Measurements from ENCODE around the gene CRYAA.
A peak's percentile ranks its signal among the peaks of the same experiment; 100 is the strongest.
"Not testable (repeated sequence)": the region's sequence is repeated elsewhere in the genome, so short reads cannot be mapped to it uniquely, and the experiment has no call there.

CRYAA gene, protein sequence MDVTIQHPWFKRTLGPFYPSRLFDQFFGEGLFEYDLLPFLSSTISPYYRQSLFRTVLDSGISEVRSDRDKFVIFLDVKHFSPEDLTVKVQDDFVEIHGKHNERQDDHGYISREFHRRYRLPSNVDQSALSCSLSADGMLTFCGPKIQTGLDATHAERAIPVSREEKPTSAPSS

DNA sequence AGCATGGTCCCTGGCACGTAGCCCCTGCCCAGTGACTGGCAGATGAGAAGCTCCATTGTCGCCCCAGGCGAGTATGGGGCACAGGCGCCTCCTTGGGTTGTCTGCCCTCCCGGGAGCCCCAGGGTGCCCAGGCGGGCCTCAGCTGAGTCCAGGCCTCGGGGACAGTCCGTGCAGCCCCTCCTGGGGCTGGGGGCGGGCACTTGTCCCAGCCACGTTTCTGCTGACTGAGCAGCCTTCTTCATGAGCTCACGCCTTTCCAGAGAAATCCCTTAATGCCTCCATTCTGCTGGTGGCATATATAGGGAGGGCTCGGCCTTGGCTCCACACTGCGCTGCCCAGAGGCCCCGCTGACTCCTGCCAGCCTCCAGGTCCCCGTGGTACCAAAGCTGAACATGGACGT, at the start of gene CRYAA:
Gene CRYAA, plus strand, starts transcription at position 301 of the 400 bp plus-strand sequence. Its CDS starts 92 bp downstream, at position 393.
- not testable (repeated sequence) for ATAC-seq, DNase-seq

DNA sequence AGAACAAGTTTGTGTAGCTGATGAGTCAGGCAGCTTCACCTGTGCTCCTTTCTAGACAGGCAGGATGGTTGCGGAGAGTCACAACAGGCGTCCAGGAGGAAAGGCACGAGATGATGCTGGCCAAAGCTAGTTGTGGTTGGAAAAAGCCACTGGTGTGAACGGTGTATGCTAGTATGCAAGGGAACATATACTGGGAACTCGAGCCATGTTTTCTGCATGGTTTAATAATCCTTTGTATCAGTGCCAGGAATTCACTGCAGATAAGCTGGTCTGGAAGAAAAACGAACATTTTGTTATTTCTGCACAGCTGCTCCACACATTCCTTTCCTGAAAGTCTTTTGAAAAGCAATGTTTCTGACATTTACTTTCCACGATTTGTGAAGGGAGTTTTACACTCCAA, 38.7 kb upstream of the CRYAA start:
- ATAC-seq, DNase-seq: not testable (repeated sequence)

DNA sequence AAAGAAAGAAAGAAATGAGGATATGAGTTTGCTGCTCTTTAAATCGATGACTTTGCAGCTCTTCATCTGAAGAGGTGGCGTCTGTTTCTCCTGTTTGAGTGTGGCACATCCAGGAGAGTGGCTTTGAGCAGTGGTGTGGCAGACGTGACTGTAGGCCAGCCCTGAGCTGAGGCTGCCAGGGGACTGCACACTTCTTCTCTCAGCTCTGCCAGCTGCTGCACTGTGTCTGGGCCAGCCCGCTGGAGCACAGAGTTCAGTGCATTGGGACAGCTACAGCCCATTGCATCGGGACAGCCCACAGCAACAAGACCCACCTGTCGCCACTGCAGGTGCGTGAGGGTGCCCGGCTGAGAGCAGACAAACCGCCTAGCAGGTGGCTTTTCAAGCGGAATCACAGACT, 34.3 kb upstream of the CRYAA start:
- ATAC-seq, result not testable (repeated sequence)

DNA sequence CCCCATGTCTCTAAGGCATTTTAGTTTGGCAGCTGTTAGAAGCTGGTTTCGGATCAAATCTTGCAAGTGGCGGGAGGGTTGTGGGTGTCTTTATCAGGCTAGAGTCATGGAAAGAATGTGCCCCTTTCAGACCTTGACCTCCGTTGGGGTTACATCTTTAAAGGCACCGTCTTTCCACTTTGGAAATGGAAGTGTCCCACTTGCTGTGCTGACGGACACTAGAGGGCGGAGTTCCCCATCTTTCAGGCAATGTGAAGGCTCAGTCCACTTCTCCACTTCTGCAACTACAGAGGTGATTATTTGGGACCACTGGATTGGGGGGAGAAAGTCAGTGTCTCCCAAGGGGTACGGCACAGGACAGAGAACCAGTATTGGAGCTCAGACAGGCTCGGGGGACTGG, 29.9 kb upstream of the CRYAA start:
- not testable (repeated sequence) for DNase-seq, ATAC-seq

More for the DNA sequence above, 34.3 kb upstream of the CRYAA start:
- DNase-seq, result not testable (repeated sequence)

DNA sequence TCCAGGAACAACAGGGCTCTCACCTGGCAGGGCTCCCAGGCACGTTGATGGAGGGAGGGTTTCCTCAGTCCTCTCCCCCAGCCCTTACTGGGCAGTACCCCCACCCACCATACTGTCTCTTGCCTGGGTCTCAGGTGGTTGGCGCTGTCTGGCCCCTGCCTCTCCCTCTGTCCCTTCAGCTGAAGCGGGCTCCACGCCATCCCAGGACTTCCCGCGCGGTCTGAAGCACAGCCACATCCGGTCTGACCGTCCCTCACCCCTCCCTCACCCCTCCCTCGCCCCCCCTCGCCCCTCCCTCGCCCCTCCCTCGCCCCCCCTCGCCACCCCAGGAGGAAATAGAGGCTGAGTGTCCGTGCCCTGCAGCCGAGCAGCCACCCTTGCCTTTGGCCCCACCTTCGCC, 27.4 kb upstream of the CRYAA start:
- DNase-seq, ATAC-seq: not testable (repeated sequence)

DNA sequence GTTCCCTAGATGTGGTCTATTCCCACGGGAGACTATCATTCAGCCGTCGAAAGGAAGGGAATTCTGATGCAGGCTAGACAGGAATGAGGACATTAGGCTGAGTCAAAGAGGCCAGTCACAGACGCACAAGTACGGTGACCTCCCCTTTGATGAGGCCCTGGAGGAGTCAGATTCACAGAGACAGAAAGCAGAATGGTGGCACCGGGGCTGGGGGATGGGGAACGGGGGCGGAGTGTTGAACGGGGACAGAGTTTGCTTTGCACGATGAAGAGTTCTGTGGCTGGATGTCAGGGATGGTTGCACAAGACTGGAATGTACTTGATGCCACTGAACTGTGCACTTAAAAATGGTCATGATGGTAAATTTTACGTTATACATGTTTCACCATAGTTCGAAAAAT, 22.2 kb upstream of the CRYAA start:
- DNase-seq, result not testable (repeated sequence)

DNA sequence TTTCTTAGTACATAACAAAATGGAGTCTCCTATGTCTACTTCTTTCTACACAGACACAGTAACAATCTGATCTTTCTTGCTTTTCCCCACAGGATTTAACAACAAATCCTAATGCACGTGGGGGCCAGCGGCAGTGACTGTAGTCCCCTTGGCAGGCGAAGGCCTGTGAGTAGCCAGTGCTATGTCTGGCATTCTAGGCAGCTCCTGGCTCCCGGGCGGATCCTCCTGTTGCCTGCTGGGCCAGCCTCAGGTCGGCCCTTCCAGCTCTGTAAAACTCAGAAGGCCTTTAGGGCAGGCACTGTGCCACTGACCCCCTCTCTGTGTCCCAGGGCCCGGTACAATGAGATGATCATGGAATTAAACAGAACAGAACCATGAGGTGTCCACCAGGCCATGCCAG, 20.8 kb upstream of the CRYAA start:
- DNase-seq, ATAC-seq: not testable (repeated sequence)

More for the DNA sequence above, 22.2 kb upstream of the CRYAA start:
- not testable (repeated sequence) for ATAC-seq

DNA sequence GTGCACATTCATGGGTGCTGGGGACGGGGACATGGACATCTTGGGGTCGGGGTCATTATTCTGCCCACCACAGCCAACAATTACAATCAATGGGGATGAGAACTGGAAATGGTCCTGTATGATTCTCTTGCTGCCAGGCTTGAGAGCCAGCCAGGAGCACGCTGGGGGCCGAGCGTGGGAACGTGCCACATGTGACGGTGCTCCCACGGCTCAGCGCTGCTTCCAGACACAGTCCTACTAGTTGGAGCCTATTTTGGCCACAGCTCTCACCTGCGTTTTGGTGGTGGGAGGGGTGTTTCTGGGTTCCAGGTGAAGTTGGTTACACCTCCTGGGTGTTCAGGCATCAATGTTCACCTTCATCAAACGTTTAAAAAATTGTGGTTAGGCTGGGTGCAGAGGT, 19.5 kb upstream of the CRYAA start:
- not testable (repeated sequence) for ATAC-seq, DNase-seq

DNA sequence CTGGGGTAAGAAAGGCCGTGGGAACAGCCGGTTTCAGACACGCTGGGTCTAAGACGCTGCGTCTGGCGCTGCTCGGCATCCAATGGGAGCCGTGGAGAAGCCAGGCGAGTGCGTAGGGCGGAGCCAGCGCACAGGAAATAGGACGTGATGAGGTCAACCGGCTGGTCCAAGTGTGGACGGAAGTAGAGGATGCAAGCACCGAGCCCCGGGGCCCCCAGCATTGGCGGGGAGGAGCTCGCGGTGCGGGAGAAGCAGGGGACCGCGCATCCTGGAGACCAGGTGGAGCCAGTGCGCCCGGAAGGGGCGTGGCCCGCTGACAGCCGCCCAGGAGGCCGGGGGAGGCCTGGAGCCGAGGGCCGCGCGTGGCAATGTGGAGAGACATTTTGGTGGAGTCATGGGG, 15.2 kb upstream of the CRYAA start:
- DNase-seq, ATAC-seq: not testable (repeated sequence)

DNA sequence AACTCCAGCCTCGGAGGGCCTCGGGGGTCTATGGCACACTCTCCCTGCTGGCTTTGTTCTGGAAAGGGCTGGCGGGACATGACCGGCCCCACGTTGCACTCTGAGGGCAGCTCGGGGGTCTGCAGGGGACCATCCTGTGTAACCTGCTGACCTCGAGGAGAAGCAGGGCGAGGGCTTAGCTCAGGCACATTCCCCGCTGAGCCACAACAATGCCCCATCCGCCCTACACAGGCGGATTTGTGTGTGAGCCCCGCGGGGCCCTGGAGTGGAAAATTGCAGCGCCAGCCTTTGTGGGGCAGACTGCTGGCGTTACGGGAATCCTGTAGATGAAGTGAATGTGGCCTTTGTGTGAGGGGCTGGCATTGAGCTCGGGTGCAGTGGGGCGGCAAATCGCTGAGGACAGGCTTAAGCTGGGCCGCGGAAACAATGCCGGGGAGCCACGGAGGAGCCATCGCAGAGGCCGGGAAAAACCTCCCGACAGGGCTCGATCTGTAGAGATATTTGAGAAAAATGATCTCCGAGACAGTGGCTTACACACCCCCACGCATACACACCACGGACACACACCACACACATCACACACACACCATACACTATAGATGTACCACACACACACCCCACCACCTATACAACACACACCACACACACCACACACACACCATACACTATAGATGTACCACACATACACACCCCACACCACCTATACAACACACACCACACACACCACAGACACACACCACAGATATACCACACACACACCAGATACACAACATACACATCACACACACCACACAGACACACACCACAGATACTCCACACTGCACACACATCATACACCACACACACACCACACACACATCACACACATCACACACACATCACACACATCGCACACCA, 9.3 kb upstream of the CRYAA start:
- not testable (repeated sequence) for DNase-seq, ATAC-seq

DNA sequence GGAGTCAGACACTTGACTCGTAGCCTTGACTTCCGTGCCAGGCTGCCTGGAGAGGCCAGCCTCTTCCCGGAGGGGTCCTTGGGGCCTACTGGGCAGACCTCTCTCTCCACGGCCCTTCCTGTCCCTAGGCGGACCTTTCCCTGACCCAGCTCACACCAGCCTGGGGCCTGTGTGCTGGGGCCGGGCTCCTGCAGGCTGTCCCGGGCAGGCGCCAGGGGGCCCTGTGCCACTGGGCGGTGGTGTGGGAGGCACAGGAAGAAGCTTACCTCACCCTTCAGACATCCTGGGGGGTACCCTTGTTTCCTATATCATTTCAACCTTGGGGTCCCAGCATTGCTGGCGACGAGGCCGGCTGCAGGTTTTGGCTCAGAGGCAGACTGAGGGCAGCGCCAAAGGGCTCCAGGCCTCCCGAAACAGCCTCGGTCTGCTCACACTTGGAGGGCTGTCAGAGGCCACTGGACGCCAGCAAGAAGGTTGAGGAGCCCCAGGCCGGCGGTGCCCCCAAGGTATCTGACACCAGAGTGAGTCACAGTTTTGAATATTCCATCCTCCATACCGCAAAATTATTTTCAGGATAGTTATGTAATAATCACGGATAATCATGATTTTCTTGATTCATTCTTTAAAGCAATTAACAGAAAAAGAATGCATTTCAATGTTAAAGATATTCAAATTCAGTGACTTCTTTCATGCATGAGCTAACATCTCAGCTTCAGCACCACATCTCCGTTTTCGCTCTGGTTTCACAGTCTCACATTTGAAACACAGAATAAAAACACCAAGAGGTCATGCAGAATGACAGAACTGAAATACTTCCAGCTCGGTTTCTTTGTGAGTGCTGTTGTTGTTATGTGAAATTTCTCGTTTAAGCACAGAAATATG, 6.7 kb upstream of the CRYAA start:
- not testable (repeated sequence) for DNase-seq, ATAC-seq

DNA sequence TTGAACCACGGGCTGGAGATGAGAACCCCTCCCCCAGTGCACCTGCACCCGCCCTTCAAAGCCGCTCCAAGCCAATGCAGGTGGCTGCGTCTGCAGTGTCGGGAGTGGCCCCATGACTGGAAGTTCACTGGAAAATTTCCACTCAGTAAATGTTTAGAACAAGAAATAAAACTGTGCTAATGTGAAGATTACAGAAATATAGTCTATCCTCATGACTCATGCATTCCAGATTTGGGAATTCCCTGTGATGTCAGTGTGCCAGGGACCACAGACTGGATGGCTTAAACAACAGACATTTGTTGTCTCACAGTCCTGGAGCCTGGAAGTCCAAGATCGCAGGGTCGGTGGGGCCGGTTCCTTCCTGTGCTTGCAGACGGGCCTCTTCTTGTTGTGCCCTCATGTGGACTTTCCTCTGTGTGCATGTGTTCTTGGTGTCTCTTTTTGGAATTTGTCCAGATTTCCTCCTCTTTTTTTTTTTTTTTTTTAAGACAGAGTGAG, 6.1 kb upstream of the CRYAA start:
- DNase-seq, ATAC-seq: not testable (repeated sequence)

DNA sequence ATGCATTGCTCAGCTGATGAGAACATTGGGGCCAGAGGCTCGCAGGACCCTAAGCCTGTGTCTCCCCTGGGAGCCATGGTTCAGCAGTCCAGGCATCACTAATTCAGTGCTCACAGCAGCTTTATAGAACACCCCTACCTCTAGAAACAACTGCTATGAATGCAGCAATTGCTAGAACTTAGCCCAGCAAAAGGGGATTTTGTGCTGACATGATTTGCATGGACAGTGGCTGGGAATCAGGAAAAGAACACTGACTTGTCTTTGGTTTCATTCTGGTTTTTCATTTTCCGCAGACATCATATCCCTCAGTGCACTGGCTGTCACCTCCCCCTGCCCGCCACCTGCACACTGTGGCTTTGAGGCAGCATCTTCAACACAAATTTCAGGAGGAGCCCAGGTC, 4.0 kb upstream of the CRYAA start:
- not testable (repeated sequence) for ATAC-seq, DNase-seq

DNA sequence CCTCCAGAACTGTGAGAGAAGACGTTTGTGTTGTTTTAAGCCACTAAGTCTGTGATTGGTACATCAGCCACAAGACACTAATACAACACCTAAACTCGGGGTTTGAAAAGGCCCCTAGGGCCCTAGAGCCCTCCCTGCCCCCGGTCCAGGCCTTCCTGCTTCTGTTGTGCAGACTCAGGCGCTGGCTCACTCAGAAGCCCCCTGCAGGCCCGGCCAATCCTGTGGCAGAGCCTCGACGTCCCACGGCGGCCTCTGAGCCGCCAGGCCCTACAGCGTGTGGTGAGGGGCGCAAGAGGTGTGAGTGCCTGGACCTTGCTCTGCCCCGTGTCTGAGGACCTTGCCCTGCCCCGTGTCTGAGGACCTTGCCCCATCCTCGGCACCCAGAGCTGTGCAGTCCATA, 3.1 kb upstream of the CRYAA start:
- not testable (repeated sequence) for ATAC-seq, DNase-seq

DNA sequence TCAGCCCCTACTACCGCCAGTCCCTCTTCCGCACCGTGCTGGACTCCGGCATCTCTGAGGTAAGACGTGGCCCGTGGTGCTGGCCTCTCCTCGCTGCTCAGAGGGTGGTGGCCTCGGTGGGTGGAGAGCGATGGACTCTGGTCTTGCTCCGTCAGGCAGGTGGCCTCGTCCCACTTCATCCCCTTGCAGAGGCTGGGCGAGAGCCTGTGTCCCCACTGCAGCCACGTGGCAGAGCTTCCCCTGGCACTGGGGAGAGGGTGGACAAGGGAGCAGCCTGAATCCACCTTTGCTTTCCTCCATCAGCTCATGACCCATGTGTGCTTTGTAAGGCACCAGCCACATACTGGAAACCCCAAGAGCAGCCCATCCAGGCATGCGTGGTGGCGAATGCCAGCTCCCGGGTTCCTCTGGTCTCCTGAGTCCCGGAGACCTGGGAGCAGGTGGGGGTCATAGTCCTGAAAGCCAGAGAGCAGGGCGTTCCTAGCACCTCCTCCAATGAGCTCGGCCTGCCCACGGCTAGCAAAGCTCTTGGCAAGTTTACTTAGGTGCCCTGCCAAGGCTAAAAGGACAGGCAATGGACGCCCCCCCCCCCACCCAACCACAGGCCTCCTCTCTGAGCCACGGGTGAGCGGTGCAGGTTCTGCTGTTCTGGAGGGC, 550 bp downstream of the CRYAA start:
- not testable (repeated sequence) for ATAC-seq, DNase-seq

DNA sequence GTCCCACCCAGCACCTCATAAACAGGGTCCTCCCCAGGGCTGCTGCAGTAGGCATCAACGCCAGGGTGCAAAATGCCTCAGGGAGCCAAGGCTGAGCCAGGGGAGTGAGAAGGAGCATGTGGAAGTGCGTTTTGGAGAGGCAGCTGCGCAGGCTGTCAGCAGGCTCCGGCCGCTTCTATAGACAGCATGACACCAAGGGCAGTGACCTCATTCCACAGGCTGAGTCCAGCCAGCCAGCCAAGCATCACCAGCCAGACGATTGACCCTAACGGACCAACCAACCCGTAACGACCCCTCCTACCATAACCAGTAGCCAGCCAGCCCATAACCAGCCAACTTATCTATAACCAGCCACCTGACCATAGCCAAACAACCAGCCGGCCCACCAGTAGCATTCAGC, 1.1 kb downstream of the CRYAA start:
- not testable (repeated sequence) for ATAC-seq, DNase-seq

DNA sequence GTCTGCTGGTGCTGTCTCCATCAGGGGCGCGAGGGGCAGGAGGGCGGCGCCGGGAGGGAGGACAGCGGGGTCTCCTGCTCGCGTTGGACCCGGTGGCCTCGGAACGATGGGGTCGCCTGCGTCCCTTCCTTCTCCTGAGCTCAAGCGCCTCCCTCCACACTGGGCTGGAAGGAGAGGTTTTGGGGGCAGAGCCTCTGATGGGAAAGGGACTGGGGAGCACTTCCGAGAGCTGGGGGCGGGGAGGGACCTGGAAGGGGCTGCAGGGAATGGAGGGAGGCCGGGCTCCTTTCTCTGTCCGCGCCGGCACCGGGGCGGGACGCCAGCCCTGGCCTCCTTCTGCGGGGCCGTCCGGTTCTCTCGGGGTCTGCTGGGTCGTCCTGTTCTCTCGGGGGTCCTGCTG, 4.0 kb downstream of the CRYAA start:
- ATAC-seq, DNase-seq: not testable (repeated sequence)

DNA sequence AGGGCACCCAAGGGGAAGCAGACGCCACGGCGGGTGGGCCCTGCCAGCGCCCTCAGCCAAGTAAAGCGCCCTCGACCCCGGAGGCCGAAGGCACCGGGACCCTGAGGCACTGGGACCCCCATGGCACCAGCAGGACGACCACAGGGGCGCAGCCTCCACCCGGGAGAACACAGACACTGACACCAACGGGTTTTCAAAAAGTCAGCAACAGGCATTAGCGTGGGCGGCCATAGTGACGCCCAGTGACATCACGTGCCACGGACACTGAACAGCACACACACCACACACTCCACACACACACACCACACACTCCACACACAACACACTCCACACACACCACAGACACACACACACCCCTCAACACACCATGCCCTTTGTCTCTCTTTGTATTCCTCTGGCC, 4.6 kb downstream of the CRYAA start:
- ATAC-seq, DNase-seq: not testable (repeated sequence)

DNA sequence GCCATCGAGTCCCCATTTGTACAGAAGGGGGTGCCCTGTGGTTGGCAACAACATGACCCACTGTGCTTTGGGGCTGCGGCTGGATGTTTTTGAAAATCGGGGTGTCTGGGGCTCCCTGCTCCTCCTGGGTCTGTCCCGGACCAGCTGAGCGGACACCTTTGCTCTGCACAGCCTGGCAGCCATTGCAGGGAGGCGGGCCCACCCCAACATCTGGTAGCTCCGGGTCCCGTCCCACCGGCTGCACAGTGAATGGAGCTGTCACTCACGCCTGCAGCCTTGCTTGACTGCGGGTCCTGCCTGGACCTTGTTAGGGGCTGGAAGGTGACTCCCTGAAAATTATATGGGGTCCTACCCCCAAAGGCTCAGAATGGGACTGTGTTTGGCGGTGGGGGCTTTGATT, 5.1 kb downstream of the CRYAA start:
- DNase-seq, ATAC-seq: not testable (repeated sequence)

DNA sequence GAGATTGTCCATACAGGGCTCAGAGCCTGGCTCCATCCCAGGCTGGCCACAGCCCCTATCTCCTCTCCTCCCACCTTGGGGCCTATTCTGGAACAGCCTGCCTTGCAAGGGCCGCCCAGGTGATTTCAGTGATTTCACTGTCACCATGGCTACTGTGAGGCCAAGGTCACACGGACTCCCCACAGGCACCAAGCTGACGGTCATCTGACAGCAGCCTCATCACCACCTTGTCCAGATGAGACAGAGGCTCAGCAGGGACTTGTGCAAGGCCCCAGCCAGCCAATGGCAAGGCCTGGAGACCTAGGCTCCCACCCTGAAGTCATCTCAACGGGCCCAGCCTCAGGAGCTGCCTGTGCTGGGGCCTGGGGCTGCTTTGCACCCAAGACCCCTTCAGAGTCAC, 6.2 kb downstream of the CRYAA start:
- not testable (repeated sequence) for DNase-seq, ATAC-seq

DNA sequence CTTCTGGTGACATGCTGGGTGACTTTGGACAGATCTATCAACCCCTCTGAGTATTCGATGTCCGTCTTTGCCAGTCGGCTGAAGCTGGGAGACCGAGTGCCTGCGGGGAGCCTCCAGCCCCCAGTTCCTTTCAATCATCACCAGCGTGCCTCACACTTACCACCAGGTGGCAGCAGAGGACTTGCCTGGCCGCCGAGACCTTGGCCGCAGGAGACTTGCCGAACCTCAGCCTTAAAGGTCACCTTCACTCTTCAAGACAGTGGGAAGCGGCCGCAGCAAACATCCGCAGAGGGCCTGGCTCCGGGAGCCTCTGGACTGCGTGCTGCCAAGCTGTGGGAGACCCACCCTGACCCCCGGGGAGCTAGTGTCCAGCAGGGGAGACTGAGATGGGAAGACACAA, 7.8 kb downstream of the CRYAA start:
- ATAC-seq, result peak; percentile 68
- DNase-seq, result not testable (repeated sequence)
